KMS-11 (cell line): ENCODE results near the gene CTIF.

Experiments
- H2AFZ ChIP-seq: fragments of 200-600 bp; sonication (generic); 2 replicates; pipeline ENCODE4 v1.6.1; 2016; ENCODE audit warnings: antibody characterized with exemption, mixed run types, low read depth
- H3K27ac ChIP-seq: fragments of 200-600 bp; sonication (generic); 2 replicates; pipeline ENCODE4 v1.6.1; 2016; ENCODE audit warnings: mild to moderate bottlenecking, mixed run types
- H3K27me3 ChIP-seq: fragments of 200-600 bp; sonication (generic); 2 replicates; pipeline ENCODE4 v1.6.1; 2017; ENCODE audit warnings: mild to moderate bottlenecking, low read depth, mixed run types, moderate library complexity; ENCODE audit not compliant: insufficient read depth
- H3K36me3 ChIP-seq: fragments of 200-600 bp; sonication (generic); 2 replicates; pipeline ENCODE4 v1.6.1; 2017; ENCODE audit warnings: mild to moderate bottlenecking, mixed run types; ENCODE audit not compliant: insufficient read depth
- H3K4me1 ChIP-seq: fragments of 200-600 bp; sonication (generic); 2 replicates; pipeline ENCODE4 v1.6.1; 2016; ENCODE audit warnings: mild to moderate bottlenecking, low read depth, mixed run types; ENCODE audit not compliant: poor library complexity, severe bottlenecking
- H3K4me2 ChIP-seq: fragments of 200-600 bp; sonication (generic); 2 replicates; pipeline ENCODE4 v1.7.0; 2016; ENCODE audit warnings: mild to moderate bottlenecking, mixed run types
- H3K4me3 ChIP-seq: fragments of 200-600 bp; sonication (generic); IDR thresholded peaks from 2 replicates; pipeline ENCODE4 v1.6.1; 2017; ENCODE audit warnings: low read depth, low read length, mixed read lengths; ENCODE audit not compliant: insufficient read depth
- H3K79me2 ChIP-seq: fragments of 200-600 bp; sonication (generic); 2 replicates; pipeline ENCODE4 v1.6.1; 2016; ENCODE audit warnings: low read depth, mixed run types; ENCODE audit not compliant: insufficient read depth
- H3K9ac ChIP-seq: fragments of 200-600 bp; sonication (generic); 2 replicates; pipeline ENCODE4 v1.6.1; 2016; ENCODE audit warnings: mild to moderate bottlenecking, mixed run types
- H4K20me1 ChIP-seq: fragments of 200-600 bp; sonication (generic); 2 replicates; pipeline ENCODE4 v1.6.1; 2016; ENCODE audit warnings: mild to moderate bottlenecking, mixed run types; ENCODE audit not compliant: insufficient read depth
- TF ChIP-seq, protein P1 (sequence below): fragments of 200-600 bp; sonication (generic); conservative IDR thresholded peaks from 2 replicates; pipeline ENCODE4 v1.6.1; 2017; ENCODE audit warnings: low read depth, mild to moderate bottlenecking, antibody characterized with exemption, low read length, moderate library complexity, mixed read lengths

Gene CTIF

DNA sequence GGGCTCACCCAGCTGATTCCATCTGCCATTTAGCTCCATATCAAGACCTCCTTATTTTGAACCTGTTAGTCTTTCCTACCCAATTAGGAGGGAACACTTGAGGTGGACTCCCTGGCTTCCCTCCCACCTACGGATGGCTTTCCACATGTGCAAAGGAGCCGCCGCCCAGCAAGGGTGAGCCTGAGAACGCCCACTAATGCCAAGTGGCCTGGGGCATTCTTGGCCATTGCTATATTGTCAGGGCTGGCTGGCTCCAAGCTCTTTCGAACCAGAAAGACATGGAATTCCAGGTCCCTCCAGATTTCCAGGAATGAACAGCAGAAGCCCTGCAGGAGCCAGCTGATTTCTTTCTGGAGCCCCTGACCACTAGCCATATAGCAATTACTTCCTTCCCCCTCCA lies 215.7 kb downstream of the CTIF start:
- Histone ChIP-seq H3K9ac (no peak overlapping the region), H3K27ac (peak overlapping the region; percentile 37; the same call in 1 of the 2 replicates), H3K4me1 (peaks cover 33% of the 10 kb centered on the region), H3K4me2 (peak overlapping the region; percentile 69), H3K4me3 (no peak overlapping the region), H2AFZ (no peak overlapping the region), H3K79me2 (no peaks in the 10 kb centered on the region), H4K20me1 (no peaks in the 10 kb centered on the region), H3K27me3 (no peaks in the 10 kb centered on the region), H3K36me3 (no peaks in the 10 kb centered on the region)
- TF ChIP-seq, protein P1, sequence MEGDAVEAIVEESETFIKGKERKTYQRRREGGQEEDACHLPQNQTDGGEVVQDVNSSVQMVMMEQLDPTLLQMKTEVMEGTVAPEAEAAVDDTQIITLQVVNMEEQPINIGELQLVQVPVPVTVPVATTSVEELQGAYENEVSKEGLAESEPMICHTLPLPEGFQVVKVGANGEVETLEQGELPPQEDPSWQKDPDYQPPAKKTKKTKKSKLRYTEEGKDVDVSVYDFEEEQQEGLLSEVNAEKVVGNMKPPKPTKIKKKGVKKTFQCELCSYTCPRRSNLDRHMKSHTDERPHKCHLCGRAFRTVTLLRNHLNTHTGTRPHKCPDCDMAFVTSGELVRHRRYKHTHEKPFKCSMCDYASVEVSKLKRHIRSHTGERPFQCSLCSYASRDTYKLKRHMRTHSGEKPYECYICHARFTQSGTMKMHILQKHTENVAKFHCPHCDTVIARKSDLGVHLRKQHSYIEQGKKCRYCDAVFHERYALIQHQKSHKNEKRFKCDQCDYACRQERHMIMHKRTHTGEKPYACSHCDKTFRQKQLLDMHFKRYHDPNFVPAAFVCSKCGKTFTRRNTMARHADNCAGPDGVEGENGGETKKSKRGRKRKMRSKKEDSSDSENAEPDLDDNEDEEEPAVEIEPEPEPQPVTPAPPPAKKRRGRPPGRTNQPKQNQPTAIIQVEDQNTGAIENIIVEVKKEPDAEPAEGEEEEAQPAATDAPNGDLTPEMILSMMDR, result no peak

DNA sequence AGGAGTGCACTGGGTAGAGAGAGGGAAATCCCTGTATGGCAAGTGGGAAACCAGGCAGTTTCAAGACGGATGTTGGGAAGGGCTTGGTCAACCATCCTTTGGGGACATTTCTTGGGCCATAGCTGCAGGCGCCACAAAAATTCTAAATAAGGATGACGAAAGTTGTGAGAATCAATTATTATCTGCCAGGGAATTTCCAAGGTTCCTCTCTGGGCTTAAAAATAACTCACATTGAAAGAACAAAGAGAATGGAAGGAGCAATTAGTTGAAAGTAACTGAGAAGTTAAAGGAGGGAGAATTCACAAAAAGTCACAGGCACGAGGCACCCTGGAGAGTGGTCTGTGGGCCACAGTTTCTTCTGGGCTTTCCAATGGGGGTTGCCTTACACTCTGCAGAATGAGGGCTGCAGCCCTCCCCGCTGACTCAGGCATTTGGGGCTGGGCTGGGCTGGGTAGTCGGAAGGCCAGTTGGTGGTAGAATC lies 216.2 kb downstream of the CTIF start:
- Histone ChIP-seq H4K20me1 (no peaks in the 10 kb centered on the region), H3K4me3 (no peak overlapping the region), H3K4me2 (peak overlapping the region; percentile 69), H3K4me1 (peaks cover 33% of the 10 kb centered on the region), H3K36me3 (no peaks in the 10 kb centered on the region), H3K79me2 (no peaks in the 10 kb centered on the region), H3K9ac (peak overlapping the region; percentile 5; the same call in 1 of the 2 replicates), H3K27ac (peak overlapping the region; percentile 37), H3K27me3 (no peaks in the 10 kb centered on the region), H2AFZ (no peak overlapping the region)
- TF ChIP-seq, protein P1, result no peak

GRCh38 chr18:48756511-48757226 lies 217.8 kb downstream of the CTIF start:
- Histone ChIP-seq H3K27ac (no peak overlapping the region), H3K79me2 (no peaks in the 10 kb centered on the region), H3K4me2 (peak overlapping the region; percentile 11; the same call in 1 of the 2 replicates), H3K9ac (no peak overlapping the region), H2AFZ (no peak overlapping the region), H3K36me3 (no peaks in the 10 kb centered on the region), H3K27me3 (no peaks in the 10 kb centered on the region), H3K4me3 (no peak overlapping the region), H3K4me1 (peaks cover 33% of the 10 kb centered on the region), H4K20me1 (no peaks in the 10 kb centered on the region)
- TF ChIP-seq, protein P1, result no peak

GRCh38 chr18:48757367-48757766 lies 218.5 kb downstream of the CTIF start:
- H2AFZ ChIP-seq, result no peak overlapping the region
- TF ChIP-seq, protein P1, result no peak
- H3K36me3 ChIP-seq, result no peaks in the 10 kb centered on the region; the same call in 1 of the 2 replicates
- H3K9ac ChIP-seq, result no peak overlapping the region
- H3K4me1 ChIP-seq, result peaks cover 33% of the 10 kb centered on the region
- H3K79me2 ChIP-seq, result no peaks in the 10 kb centered on the region
- H3K4me2 ChIP-seq, result no peak overlapping the region
- H3K27ac ChIP-seq, result no peak overlapping the region
- no peaks in the 10 kb centered on the region for H3K27me3 ChIP-seq
- no peak overlapping the region for H3K4me3 ChIP-seq
- no peaks in the 10 kb centered on the region for H4K20me1 ChIP-seq
